GM23338 (cell line): ENCODE results near the gene BMF. TPM values are rescaled to one million over a fixed set of nuclear protein-coding genes. Genes with fewer than 3 reads are reported as not detected.

ENCODE experiments used
- CREB1 ChIP-seq: fragments of 250-450 bp; sonication (Bioruptor Pico); IDR thresholded peaks from 2 replicates; pipeline ENCODE4 v1.5.0; 2020; ENCODE audit warnings: low read depth, mild to moderate bottlenecking, moderate library complexity
- EZH2 ChIP-seq: fragments of 200-600 bp; sonication (generic); IDR thresholded peaks from one replicate; pipeline ENCODE4 v1.8.0; 2017; ENCODE audit warnings: antibody characterized with exemption, mild to moderate bottlenecking, low read depth; ENCODE audit not compliant: unreplicated experiment
- EZH2phosphoT487 ChIP-seq: fragments of 200-600 bp; sonication (generic); IDR thresholded peaks from one replicate; pipeline ENCODE4 v1.8.1; 2018; ENCODE audit warnings: antibody characterized with exemption; ENCODE audit not compliant: unreplicated experiment
- JUNB ChIP-seq: IDR thresholded peaks from one replicate; pipeline ENCODE4 v1.6.1; 2016; ENCODE audit warnings: antibody characterized with exemption; ENCODE audit not compliant: unreplicated experiment
- POLR2AphosphoS5 ChIP-seq: IDR thresholded peaks from 2 replicates; pipeline ENCODE4 v1.6.1; 2016; ENCODE audit warnings: antibody characterized with exemption, low read depth
- STAT1 ChIP-seq: IDR thresholded peaks from one replicate; pipeline ENCODE4 v1.6.1; 2016; ENCODE audit warnings: antibody characterized with exemption; ENCODE audit not compliant: unreplicated experiment
- ZNF114 ChIP-seq: fragments of 250-450 bp; sonication (Bioruptor Pico); IDR thresholded peaks from 2 replicates; pipeline ENCODE4 v1.5.0; 2020; ENCODE audit warnings: mild to moderate bottlenecking, moderate library complexity
- ZNF462 ChIP-seq: fragments of 250-450 bp; sonication (Bioruptor Pico); IDR thresholded peaks from 2 replicates; pipeline ENCODE4 v1.5.0; 2020; ENCODE audit warnings: mild to moderate bottlenecking, moderate library complexity
- polyA plus RNA-seq: library from polyadenylated mRNA; unstranded; fragments of >200 nt; fragmentation: Nextera tagmentation; extraction: Ambion mirVana; gene quantifications from 2 replicates; pipeline ENCODE4 v1.2.1, GENCODE V29; 2016
- total RNA-seq: library from RNA; depleted of rRNA; stranded (reverse); fragments of >200 nt; shearing (Covaris generic); gene quantifications from 2 replicates; pipeline ENCODE4 v1.2.3, GENCODE V29; 2014
- TF ChIP-seq, protein P1 (sequence below): IDR thresholded peaks from one replicate; pipeline ENCODE4 v1.6.1; 2018; ENCODE audit warnings: antibody characterized with exemption; ENCODE audit not compliant: unreplicated experiment
- TF ChIP-seq, protein P2 (sequence below), 2 experiments: fragments of 200-600 bp in 1 of 2; sonication (generic) in 1 of 2; conservative IDR thresholded peaks; 2 replicates each; pipeline versions ENCODE4 v1.5.1 to v1.6.1; 2016 to 2017; ENCODE audit warnings: antibody characterized with exemption in 2 of 2, low read depth in 2 of 2, mild to moderate bottlenecking in 2 of 2, moderate library complexity in 1 of 2

Gene BMF
- total and polyA plus RNA-seq, 2 experiments from 2014 or later: 2.0 to 20.3 TPM

- TF ChIP-seq ZNF462: no peak
- no peak for TF ChIP-seq EZH2phosphoT487
- TF ChIP-seq JUNB: no peak
- TF ChIP-seq, protein P1, sequence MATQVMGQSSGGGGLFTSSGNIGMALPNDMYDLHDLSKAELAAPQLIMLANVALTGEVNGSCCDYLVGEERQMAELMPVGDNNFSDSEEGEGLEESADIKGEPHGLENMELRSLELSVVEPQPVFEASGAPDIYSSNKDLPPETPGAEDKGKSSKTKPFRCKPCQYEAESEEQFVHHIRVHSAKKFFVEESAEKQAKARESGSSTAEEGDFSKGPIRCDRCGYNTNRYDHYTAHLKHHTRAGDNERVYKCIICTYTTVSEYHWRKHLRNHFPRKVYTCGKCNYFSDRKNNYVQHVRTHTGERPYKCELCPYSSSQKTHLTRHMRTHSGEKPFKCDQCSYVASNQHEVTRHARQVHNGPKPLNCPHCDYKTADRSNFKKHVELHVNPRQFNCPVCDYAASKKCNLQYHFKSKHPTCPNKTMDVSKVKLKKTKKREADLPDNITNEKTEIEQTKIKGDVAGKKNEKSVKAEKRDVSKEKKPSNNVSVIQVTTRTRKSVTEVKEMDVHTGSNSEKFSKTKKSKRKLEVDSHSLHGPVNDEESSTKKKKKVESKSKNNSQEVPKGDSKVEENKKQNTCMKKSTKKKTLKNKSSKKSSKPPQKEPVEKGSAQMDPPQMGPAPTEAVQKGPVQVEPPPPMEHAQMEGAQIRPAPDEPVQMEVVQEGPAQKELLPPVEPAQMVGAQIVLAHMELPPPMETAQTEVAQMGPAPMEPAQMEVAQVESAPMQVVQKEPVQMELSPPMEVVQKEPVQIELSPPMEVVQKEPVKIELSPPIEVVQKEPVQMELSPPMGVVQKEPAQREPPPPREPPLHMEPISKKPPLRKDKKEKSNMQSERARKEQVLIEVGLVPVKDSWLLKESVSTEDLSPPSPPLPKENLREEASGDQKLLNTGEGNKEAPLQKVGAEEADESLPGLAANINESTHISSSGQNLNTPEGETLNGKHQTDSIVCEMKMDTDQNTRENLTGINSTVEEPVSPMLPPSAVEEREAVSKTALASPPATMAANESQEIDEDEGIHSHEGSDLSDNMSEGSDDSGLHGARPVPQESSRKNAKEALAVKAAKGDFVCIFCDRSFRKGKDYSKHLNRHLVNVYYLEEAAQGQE: no peak
- TF ChIP-seq STAT1: no peak
- TF ChIP-seq, protein P2, sequence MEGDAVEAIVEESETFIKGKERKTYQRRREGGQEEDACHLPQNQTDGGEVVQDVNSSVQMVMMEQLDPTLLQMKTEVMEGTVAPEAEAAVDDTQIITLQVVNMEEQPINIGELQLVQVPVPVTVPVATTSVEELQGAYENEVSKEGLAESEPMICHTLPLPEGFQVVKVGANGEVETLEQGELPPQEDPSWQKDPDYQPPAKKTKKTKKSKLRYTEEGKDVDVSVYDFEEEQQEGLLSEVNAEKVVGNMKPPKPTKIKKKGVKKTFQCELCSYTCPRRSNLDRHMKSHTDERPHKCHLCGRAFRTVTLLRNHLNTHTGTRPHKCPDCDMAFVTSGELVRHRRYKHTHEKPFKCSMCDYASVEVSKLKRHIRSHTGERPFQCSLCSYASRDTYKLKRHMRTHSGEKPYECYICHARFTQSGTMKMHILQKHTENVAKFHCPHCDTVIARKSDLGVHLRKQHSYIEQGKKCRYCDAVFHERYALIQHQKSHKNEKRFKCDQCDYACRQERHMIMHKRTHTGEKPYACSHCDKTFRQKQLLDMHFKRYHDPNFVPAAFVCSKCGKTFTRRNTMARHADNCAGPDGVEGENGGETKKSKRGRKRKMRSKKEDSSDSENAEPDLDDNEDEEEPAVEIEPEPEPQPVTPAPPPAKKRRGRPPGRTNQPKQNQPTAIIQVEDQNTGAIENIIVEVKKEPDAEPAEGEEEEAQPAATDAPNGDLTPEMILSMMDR (conservative IDR thresholded peaks at IDR 0.05; ENCODE audit: low read depth in 2 of 2): no peak
- TF ChIP-seq CREB1 (CRISPR knock-in tag): no peak
- no peak for TF ChIP-seq POLR2AphosphoS5
- no peak for TF ChIP-seq ZNF114 (CRISPR knock-in tag)
- no peak for TF ChIP-seq EZH2
Measured at GRCh38 chr15:40048926-40049475, 59.7 kb downstream of the BMF start (continued).
